Body of pancreas (tissue), 4 donors: ENCODE measurements around the gene HOXB3. TPM values are rescaled to one million over a fixed set of nuclear protein-coding genes. Genes with fewer than 3 reads are reported as not detected.
"Not testable (repeated sequence)": the region's sequence is repeated elsewhere in the genome, so short reads cannot be mapped to it uniquely, and the experiment has no call there.

ENCODE experiments used
- ATAC-seq: fragments of 150-250 bp; one replicate; pipeline ENCODE4 v1.9.1; 2016
- DNase-seq, 4 donors: peaks; one replicate each; pipeline ENCODE4 v3.0.0-alpha.2; 2019
- H3K27ac ChIP-seq, 4 donors: fragments of 200-600 bp; sonication (generic); 1 replicate in 3 of 4; 2 replicates in 1 of 4; pipeline versions ENCODE4 v1.5.1 to v1.6.1; 2016 to 2019; ENCODE audit warnings: mild to moderate bottlenecking in 1 of 4, mixed read lengths in 1 of 4, moderate library complexity in 1 of 4
- H3K27me3 ChIP-seq, 2 donors: fragments of 200-600 bp; sonication (generic); one replicate each; pipeline ENCODE4 v1.6.0; 2016; ENCODE audit warnings: mild to moderate bottlenecking in 1 of 2
- H3K36me3 ChIP-seq, 2 donors: fragments of 200-600 bp; sonication (generic); replicated peaks in 1 of 2; 2 replicates each; pipeline ENCODE4 v1.5.1; 2016; ENCODE audit warnings: low read depth in 2 of 2; ENCODE audit not compliant: insufficient read depth in 1 of 2
- H3K4me1 ChIP-seq: fragments of 200-600 bp; sonication (generic); one replicate; pipeline ENCODE4 v1.6.0; 2016
- H3K4me3 ChIP-seq, 2 donors: fragments of 200-600 bp; sonication (generic); 1 replicate in 1 of 2; 2 replicates in 1 of 2; pipeline ENCODE4 v1.5.1; 2016 to 2019
- H3K9me3 ChIP-seq, 3 donors: fragments of 200-600 bp; sonication (generic); 1 replicate in 2 of 3; 2 replicates in 1 of 3; pipeline ENCODE4 v1.5.1; 2016
- POLR2A ChIP-seq, 3 donors: fragments of 450-650 bp; IDR thresholded peaks; one replicate each; pipeline ENCODE4 v1.6.1; 2016; ENCODE audit warnings: antibody characterized with exemption in 3 of 3, mild to moderate bottlenecking in 2 of 3
- WGBS, 2 donors: methylation state at CpG; one replicate each; pipeline ENCODE4 v1.1.5; 2017; 5-methylcytosine and 5-hydroxymethylcytosine counted together
- intact Hi-C: fragments of 100-400 bp; cut with DNase I; formaldehyde crosslinking; loops from one replicate; pipeline ENCODE4 v1.15.1; 2023
- total RNA-seq, 2 donors: library from RNA; depleted of rRNA; stranded (reverse); fragments of >200 nt; gene quantifications; one replicate each; pipeline ENCODE4 v1.1.0, GENCODE V29; 2016
- TF ChIP-seq, protein P1 (sequence below), 7 experiments: fragments of 450-650 bp in 4 of 7; fragments of 200-600 bp in 3 of 7; sonication (generic) in 3 of 7; IDR thresholded peaks; one replicate each; pipeline ENCODE4 v1.5.1; 2016 to 2019; ENCODE audit warnings: antibody characterized with exemption in 7 of 7

HOXB3 gene
- total RNA-seq, 2 donors from 2014 or later: 2.9 TPM; not detected in 1

DNA sequence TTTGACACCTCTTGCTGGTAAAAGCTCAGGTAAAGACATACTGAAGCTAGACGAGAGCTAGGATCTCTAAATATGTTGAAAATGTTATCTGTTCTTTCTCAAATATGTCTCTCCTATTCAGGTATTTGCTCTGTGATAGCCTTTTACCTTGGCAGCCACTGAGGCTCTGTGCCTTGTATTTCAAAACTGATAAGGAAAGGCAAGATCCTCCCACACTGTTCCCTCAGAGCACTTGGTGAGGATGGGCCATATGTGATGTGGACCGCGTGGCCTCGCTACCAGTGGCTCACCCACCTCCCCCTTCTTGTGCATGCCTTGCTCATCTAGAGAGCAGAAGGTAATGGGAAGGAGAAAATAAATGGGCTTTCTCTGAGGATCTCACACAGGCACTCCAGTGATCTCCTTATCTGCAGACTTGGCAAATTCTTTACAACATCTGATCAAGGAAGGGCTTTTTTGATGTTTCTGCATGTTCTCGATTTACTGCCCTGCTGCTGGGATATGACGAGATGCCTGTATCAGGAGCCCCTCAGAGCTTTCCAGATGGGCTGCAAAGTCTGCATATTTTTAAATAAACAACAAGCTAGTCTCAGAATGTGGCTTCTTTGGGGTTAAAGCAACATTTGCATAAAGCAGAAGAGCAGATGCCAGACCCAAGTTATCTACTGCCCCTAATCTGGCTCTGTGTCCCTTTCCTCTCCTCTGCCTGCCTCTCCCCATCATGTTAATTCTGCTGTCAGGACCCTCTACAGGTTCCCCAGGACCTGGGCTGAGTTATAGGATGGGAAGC is 76.2 kb downstream of the HOXB3 start:
- H3K27ac ChIP-seq: no peak overlapping the region
- DNase-seq: no peak
- H3K4me1 ChIP-seq: no peaks in the 10 kb centered on the region
- intact Hi-C loops: no loop called here
- 17 to 18% methylated on average over 6 of the region's 6 CpGs for WGBS, 2 donors
- H3K36me3 ChIP-seq: no peaks in the 10 kb centered on the region
- no peak overlapping the region for H3K4me3 ChIP-seq
- no peak for ATAC-seq
- H3K9me3 ChIP-seq: no peaks in the 10 kb centered on the region
- no peak for TF ChIP-seq POLR2A (IDR thresholded peaks at IDR 0.05)
- TF ChIP-seq, protein P1, sequence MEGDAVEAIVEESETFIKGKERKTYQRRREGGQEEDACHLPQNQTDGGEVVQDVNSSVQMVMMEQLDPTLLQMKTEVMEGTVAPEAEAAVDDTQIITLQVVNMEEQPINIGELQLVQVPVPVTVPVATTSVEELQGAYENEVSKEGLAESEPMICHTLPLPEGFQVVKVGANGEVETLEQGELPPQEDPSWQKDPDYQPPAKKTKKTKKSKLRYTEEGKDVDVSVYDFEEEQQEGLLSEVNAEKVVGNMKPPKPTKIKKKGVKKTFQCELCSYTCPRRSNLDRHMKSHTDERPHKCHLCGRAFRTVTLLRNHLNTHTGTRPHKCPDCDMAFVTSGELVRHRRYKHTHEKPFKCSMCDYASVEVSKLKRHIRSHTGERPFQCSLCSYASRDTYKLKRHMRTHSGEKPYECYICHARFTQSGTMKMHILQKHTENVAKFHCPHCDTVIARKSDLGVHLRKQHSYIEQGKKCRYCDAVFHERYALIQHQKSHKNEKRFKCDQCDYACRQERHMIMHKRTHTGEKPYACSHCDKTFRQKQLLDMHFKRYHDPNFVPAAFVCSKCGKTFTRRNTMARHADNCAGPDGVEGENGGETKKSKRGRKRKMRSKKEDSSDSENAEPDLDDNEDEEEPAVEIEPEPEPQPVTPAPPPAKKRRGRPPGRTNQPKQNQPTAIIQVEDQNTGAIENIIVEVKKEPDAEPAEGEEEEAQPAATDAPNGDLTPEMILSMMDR (IDR thresholded peaks at IDR 0.05): no peak
- peaks cover 0 to 5% of the 10 kb centered on the region in 2 donors for H3K27me3 ChIP-seq

DNA sequence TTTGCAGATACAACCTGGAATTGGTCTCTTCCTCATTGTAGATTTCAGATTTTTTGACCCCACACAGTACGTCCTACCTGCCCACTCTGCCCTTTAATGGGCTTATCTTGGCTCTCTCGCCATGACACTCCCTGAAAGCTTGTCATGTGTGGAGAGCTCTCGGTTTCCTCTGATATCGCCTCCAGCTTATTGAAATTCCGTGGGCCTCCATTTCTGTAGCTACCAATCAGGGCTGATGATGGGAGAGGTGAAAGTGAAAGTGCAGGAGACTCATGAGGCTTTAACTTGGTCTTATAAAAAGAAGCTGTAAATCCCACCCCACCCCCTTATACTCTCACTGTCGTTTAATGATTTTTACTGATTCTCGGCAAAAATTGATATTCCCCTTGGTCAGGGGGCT is 76.9 kb downstream of the HOXB3 start:
- no peaks in the 10 kb centered on the region for H3K4me1 ChIP-seq
- peaks cover 0 to 5% of the 10 kb centered on the region in 2 donors for H3K27me3 ChIP-seq
- WGBS, 2 donors: 25 to 27% methylated on average over 7 of the region's 7 CpGs
- TF ChIP-seq POLR2A (IDR thresholded peaks at IDR 0.05): no peak
- TF ChIP-seq, protein P1 (IDR thresholded peaks at IDR 0.05): no peak
- no peak overlapping the region for H3K27ac ChIP-seq
- no peaks in the 10 kb centered on the region for H3K9me3 ChIP-seq
- no peaks in the 10 kb centered on the region for H3K36me3 ChIP-seq
- ATAC-seq (no peak), DNase-seq (no peak)
- no peak overlapping the region for H3K4me3 ChIP-seq
- intact Hi-C loops: no loop called here

DNA sequence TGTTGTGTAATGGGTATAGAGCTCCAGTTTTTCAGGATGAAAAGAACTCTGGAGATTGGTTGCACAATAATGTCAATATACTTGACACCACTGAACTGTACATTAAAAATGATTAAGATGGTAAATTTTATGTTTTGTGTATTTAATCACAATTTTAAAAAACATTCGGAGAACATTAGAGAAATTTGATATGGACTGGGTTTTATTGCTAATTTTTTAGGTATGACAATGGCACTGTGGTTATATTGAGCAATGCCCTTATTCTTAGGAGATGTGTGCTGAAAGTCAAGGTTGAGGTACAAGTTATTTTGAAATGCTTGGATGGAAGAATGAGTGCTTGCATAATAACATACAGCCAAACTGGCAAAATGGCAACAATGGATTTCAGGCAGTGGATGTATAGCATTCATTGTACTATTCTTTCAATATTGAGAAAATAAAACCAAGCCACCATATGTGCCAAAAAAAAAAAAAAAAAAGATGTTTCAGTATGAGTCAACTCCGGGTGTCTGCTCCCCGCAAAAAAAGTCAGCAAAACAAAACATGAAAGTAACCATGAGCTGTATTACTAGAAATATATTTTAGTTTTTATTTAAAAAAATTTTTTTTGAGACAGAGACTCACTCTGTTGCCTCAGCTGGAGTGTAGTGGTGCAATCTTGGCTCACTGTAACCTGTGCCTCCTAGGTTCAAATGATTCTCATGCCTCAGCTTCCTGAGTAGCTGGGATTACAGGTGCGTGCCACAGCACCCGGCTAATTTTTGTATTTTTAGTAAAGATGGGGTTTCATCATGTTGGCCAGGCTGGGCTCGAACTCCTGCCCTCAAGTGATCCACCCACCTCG is 79.1 kb downstream of the HOXB3 start:
- Histone ChIP-seq H3K9me3 (no peaks in the 10 kb centered on the region), H3K4me3 (no peak overlapping the region), H3K36me3 (no peaks in the 10 kb centered on the region), H3K4me1 (no peaks in the 10 kb centered on the region), H3K27me3 (peaks cover 0 to 5% of the 10 kb centered on the region in 2 donors), H3K27ac (no peak overlapping the region)
- 68 to 77% methylated on average over 7 of the region's 7 CpGs for whole genome bisulfite sequencing, 2 donors
- no peak for DNase-seq
- intact Hi-C loops: no loop called here
- ATAC-seq: no peak
- TF ChIP-seq POLR2A (IDR thresholded peaks at IDR 0.05): no peak
- TF ChIP-seq, protein P1 (IDR thresholded peaks at IDR 0.05): no peak

DNA sequence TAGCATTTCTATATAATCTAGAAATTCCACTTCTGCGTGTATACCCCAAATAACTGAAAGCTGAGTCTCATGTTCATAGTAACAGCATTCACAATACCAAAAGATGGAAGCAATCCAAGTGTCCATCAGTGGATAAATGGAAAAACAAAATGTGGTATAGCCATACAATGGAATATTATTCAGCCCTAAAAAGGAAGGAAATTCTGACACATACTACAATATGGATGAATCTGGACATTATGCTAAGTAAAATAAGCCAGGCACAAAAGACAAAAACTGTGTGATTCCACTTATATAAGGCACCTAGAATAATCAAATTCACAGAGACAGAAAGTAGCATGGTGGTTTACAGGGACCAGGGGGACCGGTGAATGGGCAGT is 79.7 kb downstream of the HOXB3 start:
- Histone ChIP-seq H3K4me1 (no peaks in the 10 kb centered on the region), H3K36me3 (no peaks in the 10 kb centered on the region), H3K27me3 (peaks cover 0 to 5% of the 10 kb centered on the region in 2 donors), H3K4me3 (no peak overlapping the region), H3K27ac (no peak overlapping the region), H3K9me3 (no peaks in the 10 kb centered on the region)
- no peak for DNase-seq
- WGBS, 2 donors: 77 to 87% methylated on average over 2 of the region's 2 CpGs
- intact Hi-C loops: no loop called here
- TF ChIP-seq POLR2A (IDR thresholded peaks at IDR 0.05): no peak
- TF ChIP-seq, protein P1 (IDR thresholded peaks at IDR 0.05): no peak
- ATAC-seq: no peak

DNA sequence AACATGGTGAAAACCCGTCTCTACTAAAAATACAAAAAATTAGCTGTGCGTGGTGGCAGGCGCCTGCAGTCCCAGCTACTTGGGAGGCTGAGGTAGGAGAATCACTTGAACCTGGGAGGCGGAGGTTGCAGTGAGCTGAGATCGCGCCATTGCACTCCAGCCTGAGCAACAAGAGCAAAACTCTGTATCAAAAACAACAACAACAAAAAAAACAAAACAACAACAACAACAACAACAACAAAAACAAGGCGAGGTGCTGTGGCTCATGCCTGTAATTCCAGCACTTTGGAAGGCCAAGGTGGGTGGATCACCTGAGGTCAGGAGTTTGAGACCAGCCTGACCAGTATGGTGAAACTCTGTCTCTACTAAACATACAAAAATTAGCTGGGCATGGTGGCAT is 80.3 kb downstream of the HOXB3 start:
- intact Hi-C loops, H3K4me1 ChIP-seq, H3K4me3 ChIP-seq, ATAC-seq, H3K27me3 ChIP-seq, H3K27ac ChIP-seq, H3K9me3 ChIP-seq, H3K36me3 ChIP-seq, DNase-seq: not testable (repeated sequence)
- WGBS, 2 donors: 77 to 88% methylated on average over 7 of the region's 7 CpGs
